ENCODE data around the gene SLC38A3.

SLC38A3 gene

GRCh38 chr3:50231581-50231980 is 26.5 kb downstream of the SLC38A3 start:
- H3K4me3 Mint-ChIP-seq: no peak overlapping the region
- H3K9me3 Mint-ChIP-seq: no peaks in the 10 kb centered on the region
- no peak overlapping the region for H3K27ac Mint-ChIP-seq
- H3K36me3 Mint-ChIP-seq (ENCODE audit: low read depth): peaks cover 4% of the 10 kb centered on the region
- peaks cover 25% of the 10 kb centered on the region for H3K4me1 Mint-ChIP-seq (ENCODE audit: low read depth)
- H3K27me3 Mint-ChIP-seq (ENCODE audit: low read depth): no peaks in the 10 kb centered on the region
- no peak for DNase-seq (ENCODE audit: low spot score)

DNA sequence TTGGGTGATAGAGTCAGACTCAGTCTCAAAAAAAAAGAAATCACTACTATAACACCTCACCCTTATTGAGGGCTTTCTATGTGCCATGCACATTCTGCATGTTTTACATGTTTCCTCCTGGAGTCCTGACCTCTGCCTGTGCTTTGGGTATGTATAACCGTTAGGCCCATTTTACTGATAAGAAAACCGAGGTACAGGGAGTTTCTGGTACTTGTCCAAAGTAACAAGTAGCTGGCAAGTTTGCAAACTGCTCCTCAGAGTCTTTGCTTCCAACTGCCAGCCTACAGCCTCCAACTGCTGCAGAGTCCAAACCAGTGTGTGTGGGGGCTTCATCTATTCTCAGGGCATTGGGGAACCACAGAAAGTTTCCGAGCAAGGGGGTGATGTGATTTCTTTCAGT is 27.2 kb downstream of the SLC38A3 start:
- no peak overlapping the region for H3K4me3 Mint-ChIP-seq
- peaks cover 20% of the 10 kb centered on the region for H3K4me1 Mint-ChIP-seq (ENCODE audit: low read depth)
- no peaks in the 10 kb centered on the region for H3K27me3 Mint-ChIP-seq (ENCODE audit: low read depth)
- no peaks in the 10 kb centered on the region for H3K9me3 Mint-ChIP-seq
- DNase-seq (ENCODE audit: low spot score): no peak
- peaks cover 8% of the 10 kb centered on the region for H3K36me3 Mint-ChIP-seq (ENCODE audit: low read depth)
- H3K27ac Mint-ChIP-seq: no peak overlapping the region

DNA sequence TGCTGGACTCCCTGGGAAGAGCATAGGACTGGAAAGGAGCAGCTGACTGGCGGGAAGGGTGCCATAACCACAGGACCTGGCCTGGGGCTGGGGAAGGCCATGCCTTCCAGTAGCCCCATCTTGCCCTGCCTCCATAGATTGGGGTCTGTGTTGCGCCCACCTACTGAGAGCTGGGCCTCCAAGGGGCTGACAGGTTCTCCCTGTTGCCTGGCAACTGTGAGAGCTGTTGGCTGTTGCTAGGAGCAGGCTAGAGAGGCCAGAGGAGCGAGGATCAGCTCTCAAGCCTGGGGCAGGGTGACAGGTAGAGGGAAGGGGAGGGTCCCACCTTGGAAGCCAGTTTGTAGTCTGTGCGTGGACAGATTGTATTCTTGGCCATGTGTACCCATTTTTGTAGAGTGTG is 28.1 kb downstream of the SLC38A3 start:
- Mint-ChIP-seq H3K4me1 (ENCODE audit: low read depth) (peaks cover 19% of the 10 kb centered on the region), H3K27me3 (ENCODE audit: low read depth) (no peaks in the 10 kb centered on the region), H3K9me3 (no peaks in the 10 kb centered on the region), H3K36me3 (ENCODE audit: low read depth) (peaks cover 15% of the 10 kb centered on the region), H3K27ac (no peak overlapping the region), H3K4me3 (no peak overlapping the region)
- DNase-seq (ENCODE audit: low spot score): no peak

DNA sequence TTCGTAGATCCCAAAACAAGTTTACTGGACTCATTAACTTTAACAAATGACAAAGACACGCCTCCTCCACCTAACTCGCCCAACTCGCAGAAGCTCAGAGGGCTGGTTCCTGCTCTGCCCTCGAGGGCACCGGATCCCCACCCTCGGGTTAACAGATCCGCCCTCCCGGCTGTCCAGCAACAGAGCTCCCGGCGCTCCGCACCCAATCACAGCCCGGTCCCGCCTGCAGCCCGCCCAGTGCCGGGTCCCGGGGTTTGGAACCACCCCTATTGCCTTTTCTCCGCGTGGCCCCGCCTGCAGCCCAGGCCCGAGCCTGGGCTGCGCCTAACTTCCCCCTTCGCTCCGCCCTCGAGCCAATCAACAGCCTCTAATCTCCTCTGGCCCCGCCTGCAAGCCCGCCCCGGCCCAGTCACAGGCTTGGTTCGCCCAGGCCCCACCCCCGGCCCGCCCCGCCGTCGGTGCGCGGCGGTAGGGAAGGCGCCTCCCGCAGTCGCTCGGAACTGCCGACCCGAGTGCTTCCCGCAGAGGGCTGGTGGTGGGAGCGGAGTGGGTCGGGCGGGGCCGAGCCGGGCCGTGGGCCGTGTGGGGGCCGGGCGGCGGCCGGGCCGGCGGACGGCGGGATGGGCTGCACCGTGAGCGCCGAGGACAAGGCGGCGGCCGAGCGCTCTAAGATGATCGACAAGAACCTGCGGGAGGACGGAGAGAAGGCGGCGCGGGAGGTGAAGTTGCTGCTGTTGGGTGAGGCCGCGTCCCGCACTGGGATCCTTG is 30.8 kb downstream of the SLC38A3 start, which contains the start of gene GNAI2:
Gene GNAI2 (plus strand): TSS at position 489 of the 768 bp plus-strand sequence. CDS start 132 bp downstream, at position 621.
- peaks cover 26% of the 10 kb centered on the region for H3K4me1 Mint-ChIP-seq (ENCODE audit: low read depth)
- peak within 1 kb of the TSS; percentile 94 for H3K27ac Mint-ChIP-seq
- no peaks in the 10 kb centered on the region for H3K27me3 Mint-ChIP-seq (ENCODE audit: low read depth)
- peak within 1 kb of the TSS; percentile 99 for H3K4me3 Mint-ChIP-seq
- H3K36me3 Mint-ChIP-seq (ENCODE audit: low read depth): peaks cover 35% of the 10 kb centered on the region
- peak; percentile 99 for DNase-seq (ENCODE audit: low spot score)
- H3K9me3 Mint-ChIP-seq: no peaks in the 10 kb centered on the region

DNA sequence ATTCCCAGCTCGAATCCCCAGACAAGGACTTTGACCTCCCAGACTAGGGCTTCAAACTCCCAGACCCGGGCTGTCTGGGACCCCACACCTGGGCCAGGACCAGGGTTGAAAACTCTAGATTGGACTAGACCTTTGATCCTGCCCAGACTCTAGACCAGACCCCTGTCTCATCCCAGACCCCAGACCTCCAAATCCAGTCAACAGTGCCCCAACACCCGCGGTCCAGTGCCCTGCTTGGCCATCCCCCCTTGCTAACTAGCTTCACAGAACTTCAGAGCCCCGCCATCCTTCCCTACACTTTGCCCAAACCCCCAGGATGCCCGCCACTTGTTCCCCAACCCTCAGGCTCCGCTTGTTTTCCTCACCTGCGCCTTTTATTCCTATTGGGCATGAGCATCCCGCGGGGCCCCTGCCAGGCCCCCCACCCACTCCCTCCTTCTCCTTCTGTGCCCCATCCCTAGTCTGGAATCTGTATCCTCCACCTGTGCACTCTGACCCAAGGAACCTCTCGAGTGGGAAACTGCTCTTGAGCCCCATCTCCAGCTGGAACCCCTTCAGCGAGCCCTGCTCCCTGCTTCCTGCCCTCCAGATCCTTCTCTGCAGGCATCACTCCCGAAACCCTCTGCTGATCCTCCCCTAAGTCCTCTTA is 31.5 kb downstream of the SLC38A3 start:
- Mint-ChIP-seq H3K27ac (peak overlapping the region; percentile 94), H3K4me1 (ENCODE audit: low read depth) (peaks cover 31% of the 10 kb centered on the region), H3K27me3 (ENCODE audit: low read depth) (no peaks in the 10 kb centered on the region), H3K4me3 (peak overlapping the region; percentile 99), H3K36me3 (ENCODE audit: low read depth) (peaks cover 38% of the 10 kb centered on the region), H3K9me3 (no peaks in the 10 kb centered on the region)
- no peak for DNase-seq (ENCODE audit: low spot score)

- peaks cover 40% of the 10 kb centered on the region for H3K36me3 Mint-ChIP-seq (ENCODE audit: low read depth)
- H3K4me1 Mint-ChIP-seq (ENCODE audit: low read depth): peaks cover 37% of the 10 kb centered on the region
- DNase-seq (ENCODE audit: low spot score): peak; percentile 30
- H3K27me3 Mint-ChIP-seq (ENCODE audit: low read depth): no peaks in the 10 kb centered on the region
- no peaks in the 10 kb centered on the region for H3K9me3 Mint-ChIP-seq
- peak overlapping the region; percentile 99 for H3K4me3 Mint-ChIP-seq
- peak overlapping the region; percentile 94 for H3K27ac Mint-ChIP-seq
Measured at GRCh38 chr3:50237133-50237651, 32.1 kb downstream of the SLC38A3 start.

DNA sequence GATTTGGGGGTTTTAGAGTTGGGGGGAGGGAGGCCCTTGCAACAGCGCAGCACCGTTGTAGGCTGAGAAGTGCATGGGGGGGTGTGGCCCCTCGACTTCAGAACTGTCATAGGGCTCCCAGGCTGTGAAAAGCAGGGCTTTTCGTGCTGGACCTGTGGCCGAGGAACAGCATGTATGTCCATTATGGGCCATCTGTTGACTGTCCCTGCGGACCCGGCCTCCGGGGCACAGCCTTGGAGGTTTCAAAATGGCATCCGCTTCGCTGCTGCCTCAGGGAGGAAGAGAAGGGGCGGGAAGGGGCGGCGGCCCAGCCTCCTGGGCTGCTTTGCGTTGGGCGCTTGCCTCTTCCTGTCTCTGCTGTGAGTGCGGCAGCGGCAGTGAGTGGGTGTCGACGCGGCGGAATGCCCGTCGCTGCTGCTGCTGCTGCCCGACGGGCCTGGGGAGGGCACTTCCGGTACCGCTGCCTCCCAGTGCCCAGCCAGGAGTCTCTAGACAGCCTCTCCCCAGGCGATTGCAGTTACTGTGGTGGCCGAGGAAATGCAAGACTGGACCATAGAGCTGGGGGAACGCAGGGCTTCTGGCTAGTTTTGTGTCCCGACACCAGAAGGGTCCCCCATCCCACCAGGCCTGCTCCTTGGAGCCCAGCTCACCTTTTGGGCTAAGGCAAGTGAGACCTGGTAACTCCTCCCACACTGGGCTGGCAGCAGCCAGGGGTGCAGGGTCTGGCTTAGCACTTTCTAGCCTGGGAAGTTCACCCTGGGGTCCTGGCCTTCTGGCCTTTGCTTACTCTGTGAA is 32.9 kb downstream of the SLC38A3 start:
- DNase-seq (ENCODE audit: low spot score): peak; percentile 91

DNA sequence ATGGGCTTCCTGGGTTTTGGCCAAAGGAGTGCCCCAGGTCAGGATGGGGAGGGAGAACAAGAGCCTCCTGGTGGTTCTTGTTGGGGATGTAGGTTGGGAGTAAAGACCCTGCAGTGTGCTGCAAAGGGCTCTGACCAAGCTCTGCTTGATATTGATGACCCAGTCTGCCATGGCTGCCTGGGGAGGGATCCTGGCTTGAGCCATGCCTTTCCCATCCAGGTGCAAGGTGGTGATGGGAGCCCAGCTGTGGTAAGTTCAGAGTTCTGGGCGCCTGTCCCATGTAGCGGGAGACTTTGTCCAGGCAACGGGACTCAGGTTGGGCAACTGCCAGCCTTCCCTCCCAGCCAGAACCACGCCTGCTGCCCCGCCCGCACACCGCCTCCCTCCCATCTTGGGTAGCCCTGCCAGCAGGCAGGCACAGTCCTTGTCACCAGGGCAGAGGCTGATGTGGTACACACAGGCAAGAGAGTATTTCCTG is 33.5 kb downstream of the SLC38A3 start:
- DNase-seq (ENCODE audit: low spot score): no peak
- peaks cover 44% of the 10 kb centered on the region for H3K4me1 Mint-ChIP-seq (ENCODE audit: low read depth)
- H3K4me3 Mint-ChIP-seq: peak overlapping the region; percentile 99
- H3K36me3 Mint-ChIP-seq (ENCODE audit: low read depth): peaks cover 42% of the 10 kb centered on the region
- no peaks in the 10 kb centered on the region for H3K9me3 Mint-ChIP-seq
- H3K27me3 Mint-ChIP-seq (ENCODE audit: low read depth): no peaks in the 10 kb centered on the region
- H3K27ac Mint-ChIP-seq: peak overlapping the region; percentile 94

More for the DNA sequence above, 32.9 kb downstream of the SLC38A3 start:
- no peaks in the 10 kb centered on the region for H3K27me3 Mint-ChIP-seq (ENCODE audit: low read depth)
- peaks cover 44% of the 10 kb centered on the region for H3K4me1 Mint-ChIP-seq (ENCODE audit: low read depth)
- peak overlapping the region; percentile 99 for H3K4me3 Mint-ChIP-seq
- no peaks in the 10 kb centered on the region for H3K9me3 Mint-ChIP-seq
- peak overlapping the region; percentile 94 for H3K27ac Mint-ChIP-seq
- peaks cover 44% of the 10 kb centered on the region for H3K36me3 Mint-ChIP-seq (ENCODE audit: low read depth)

GRCh38 chr3:50239649-50240048 is 34.6 kb downstream of the SLC38A3 start:
- no peaks in the 10 kb centered on the region for H3K27me3 Mint-ChIP-seq (ENCODE audit: low read depth)
- peaks cover 43% of the 10 kb centered on the region for H3K36me3 Mint-ChIP-seq (ENCODE audit: low read depth)
- DNase-seq (ENCODE audit: low spot score): no peak
- no peaks in the 10 kb centered on the region for H3K9me3 Mint-ChIP-seq
- H3K27ac Mint-ChIP-seq: peak overlapping the region; percentile 94
- peaks cover 51% of the 10 kb centered on the region for H3K4me1 Mint-ChIP-seq (ENCODE audit: low read depth)
- peak overlapping the region; percentile 99 for H3K4me3 Mint-ChIP-seq

GRCh38 chr3:50241163-50241562 is 36.1 kb downstream of the SLC38A3 start:
- DNase-seq (ENCODE audit: low spot score): no peak
- no peaks in the 10 kb centered on the region for H3K27me3 Mint-ChIP-seq (ENCODE audit: low read depth)
- peaks cover 45% of the 10 kb centered on the region for H3K36me3 Mint-ChIP-seq (ENCODE audit: low read depth)
- H3K27ac Mint-ChIP-seq: peak overlapping the region; percentile 88
- H3K4me1 Mint-ChIP-seq (ENCODE audit: low read depth): peaks cover 58% of the 10 kb centered on the region
- peak overlapping the region; percentile 82 for H3K4me3 Mint-ChIP-seq
- H3K9me3 Mint-ChIP-seq: no peaks in the 10 kb centered on the region

GRCh38 chr3:50241713-50242380 is 36.8 kb downstream of the SLC38A3 start:
- Mint-ChIP-seq H3K27ac (peak overlapping the region; percentile 88), H3K9me3 (no peaks in the 10 kb centered on the region), H3K4me3 (peak overlapping the region; percentile 82), H3K27me3 (ENCODE audit: low read depth) (no peaks in the 10 kb centered on the region), H3K4me1 (ENCODE audit: low read depth) (peaks cover 65% of the 10 kb centered on the region), H3K36me3 (ENCODE audit: low read depth) (peaks cover 45% of the 10 kb centered on the region)
- no peak for DNase-seq (ENCODE audit: low spot score)

DNA sequence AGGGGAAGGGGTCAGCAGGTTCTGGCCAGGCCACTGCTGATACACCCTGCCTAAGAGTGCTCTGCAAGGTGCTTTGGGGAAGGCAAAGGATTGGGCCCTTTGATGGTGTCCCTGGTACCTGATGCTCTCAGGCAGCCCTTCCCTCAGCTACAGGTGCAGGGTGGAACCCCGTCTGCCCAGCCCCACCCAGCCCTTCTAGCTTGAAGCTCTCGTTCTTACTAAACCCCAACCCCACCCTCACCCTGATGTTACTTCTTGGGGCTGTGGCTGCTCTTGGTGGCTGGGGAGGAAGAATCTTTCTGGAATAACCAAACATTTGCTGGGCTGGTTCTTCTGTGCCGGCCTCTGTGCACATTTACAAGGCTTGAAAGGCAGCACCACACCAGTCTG is 37.3 kb downstream of the SLC38A3 start:
- H3K4me1 Mint-ChIP-seq (ENCODE audit: low read depth): peaks cover 70% of the 10 kb centered on the region
- H3K27me3 Mint-ChIP-seq (ENCODE audit: low read depth): no peaks in the 10 kb centered on the region
- peak overlapping the region; percentile 88 for H3K27ac Mint-ChIP-seq
- peak overlapping the region; percentile 82 for H3K4me3 Mint-ChIP-seq
- peaks cover 43% of the 10 kb centered on the region for H3K36me3 Mint-ChIP-seq (ENCODE audit: low read depth)
- no peak for DNase-seq (ENCODE audit: low spot score)
- H3K9me3 Mint-ChIP-seq: no peaks in the 10 kb centered on the region

DNA sequence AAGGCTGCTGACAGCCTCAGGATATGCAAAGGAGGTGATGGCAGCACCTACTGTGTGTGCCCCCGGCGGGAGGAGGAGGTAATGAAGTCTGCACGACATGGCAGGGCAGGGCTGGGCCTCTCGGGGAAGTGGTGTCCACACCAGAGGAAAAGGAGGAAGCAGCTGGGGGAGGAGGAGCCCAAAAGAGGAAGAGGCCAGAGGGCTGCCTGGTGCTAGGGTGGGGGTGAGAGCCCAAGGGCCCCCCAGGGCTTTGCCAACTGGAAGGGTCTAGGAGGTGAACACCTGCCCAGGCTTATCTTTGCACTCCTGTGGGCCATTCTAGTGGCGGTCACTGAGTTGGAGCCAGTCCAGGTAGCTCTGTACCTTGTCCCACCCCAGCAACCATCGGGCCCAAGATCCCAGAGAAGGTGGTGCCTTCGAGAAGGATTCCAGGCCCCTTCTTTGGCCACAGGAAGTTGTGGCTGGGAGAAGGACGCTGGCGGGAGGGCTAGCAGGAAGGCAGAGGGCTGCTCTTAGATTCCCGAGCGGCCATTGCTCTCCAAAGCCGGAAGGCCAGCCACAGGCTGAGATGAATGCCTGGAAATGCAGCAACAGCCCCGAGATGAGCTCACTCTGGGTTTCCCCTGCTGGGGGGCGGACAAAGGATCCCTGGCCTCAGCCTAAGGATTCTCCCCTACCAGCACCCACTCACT is 37.9 kb downstream of the SLC38A3 start:
- Mint-ChIP-seq H3K27ac (peak overlapping the region; percentile 88), H3K4me1 (ENCODE audit: low read depth) (peaks cover 70% of the 10 kb centered on the region), H3K36me3 (ENCODE audit: low read depth) (peaks cover 39% of the 10 kb centered on the region), H3K9me3 (no peaks in the 10 kb centered on the region), H3K27me3 (ENCODE audit: low read depth) (no peaks in the 10 kb centered on the region), H3K4me3 (peak overlapping the region; percentile 82)
- DNase-seq (ENCODE audit: low spot score): peak; percentile 40

Data from T-helper 2 cell treated with Interferon-gamma antibody and Interleukin-4, amounts not matched to agents 5 μg/mL and 100 μg/mL, for 36 hours (primary cell).